H9 (cell line): ENCODE measurements around the gene CENPM. TPM values are rescaled to one million over a fixed set of nuclear protein-coding genes. Genes with fewer than 3 reads are reported as not detected.

Experiments used
- DNase-seq: peaks from one replicate; pipeline ENCODE4 v3.0.0-alpha.2; 2017
- H2AFZ ChIP-seq: one replicate; pipeline ENCODE4 v1.6.1; 2013; ENCODE audit warnings: mild to moderate bottlenecking, low read length, control low read depth, moderate library complexity
- H2AK5ac ChIP-seq: 2 replicates; pipeline ENCODE4 v1.6.1; 2013; ENCODE audit warnings: low read length, control low read depth, mixed read lengths; ENCODE audit not compliant: insufficient read length
- H2BK120ac ChIP-seq: one replicate; pipeline ENCODE4 v1.6.1; 2013; ENCODE audit warnings: low read depth, mild to moderate bottlenecking, low read length, control low read depth, inconsistent platforms; ENCODE audit not compliant: poor library complexity, severe bottlenecking
- H2BK12ac ChIP-seq: 2 replicates; pipeline ENCODE4 v1.6.1; 2013; ENCODE audit warnings: low read length, control low read depth, mixed read lengths, low read depth; ENCODE audit not compliant: insufficient read length
- H2BK15ac ChIP-seq: 2 replicates; pipeline ENCODE4 v1.6.1; 2013; ENCODE audit warnings: low read depth, low read length, control low read depth
- H2BK20ac ChIP-seq: one replicate; pipeline ENCODE4 v1.6.1; 2013; ENCODE audit warnings: low read depth, mild to moderate bottlenecking, low read length, control low read depth, inconsistent platforms; ENCODE audit not compliant: poor library complexity, severe bottlenecking
- H2BK5ac ChIP-seq: 2 replicates; pipeline ENCODE4 v1.6.1; 2013; ENCODE audit warnings: low read length, control low read depth, mixed read lengths; ENCODE audit not compliant: insufficient read length
- H3K14ac ChIP-seq: 2 replicates; pipeline ENCODE4 v1.6.1; 2013; ENCODE audit warnings: low read length, control low read depth; ENCODE audit not compliant: insufficient read depth
- H3K18ac ChIP-seq: 2 replicates; pipeline ENCODE4 v1.6.1; 2013; ENCODE audit warnings: low read depth, mild to moderate bottlenecking, mixed read lengths, low read length, control low read depth; ENCODE audit not compliant: insufficient read length
- H3K23ac ChIP-seq: 2 replicates; pipeline ENCODE4 v1.6.1; 2013; ENCODE audit warnings: low read length, control low read depth, mixed read lengths, low read depth; ENCODE audit not compliant: insufficient read length
- H3K23me2 ChIP-seq: 2 replicates; pipeline ENCODE4 v1.6.1; 2013; ENCODE audit warnings: low read depth, mild to moderate bottlenecking, mixed read lengths, low read length, control low read depth; ENCODE audit not compliant: insufficient read length, poor library complexity, severe bottlenecking
- H3K27ac ChIP-seq: 2 replicates; pipeline ENCODE4 v1.5.1; 2013; ENCODE audit warnings: low read length, control low read depth, mixed read lengths, low read depth; ENCODE audit not compliant: insufficient read length
- H3K27me3 ChIP-seq: 2 replicates; pipeline ENCODE4 v1.6.1; 2013; ENCODE audit warnings: low read length, control low read depth, inconsistent platforms; ENCODE audit not compliant: insufficient read depth
- H3K4ac ChIP-seq: 2 replicates; pipeline ENCODE4 v1.6.1; 2013; ENCODE audit warnings: low read depth, mild to moderate bottlenecking, control low read depth, inconsistent platforms, low read length, moderate library complexity
- H3K4me1 ChIP-seq: 2 replicates; pipeline ENCODE4 v1.6.1; 2013; ENCODE audit warnings: low read length, control low read depth, inconsistent platforms; ENCODE audit not compliant: insufficient read depth
- H3K4me2 ChIP-seq: 2 replicates; pipeline ENCODE4 v1.6.1; 2013; ENCODE audit warnings: low read length, control low read depth, mixed read lengths; ENCODE audit not compliant: insufficient read length, insufficient read depth
- H3K56ac ChIP-seq: 2 replicates; pipeline ENCODE4 v1.6.1; 2013; ENCODE audit warnings: low read depth, mild to moderate bottlenecking, mixed read lengths, low read length, control low read depth; ENCODE audit not compliant: insufficient read length
- H3K79me1 ChIP-seq: 2 replicates; pipeline ENCODE4 v1.6.1; 2013; ENCODE audit warnings: low read depth, mild to moderate bottlenecking, moderate library complexity, low read length, control low read depth, inconsistent platforms; ENCODE audit not compliant: insufficient read depth, poor library complexity, severe bottlenecking
- H3K79me2 ChIP-seq: 2 replicates; pipeline ENCODE4 v1.6.1; 2013; ENCODE audit warnings: low read length, control low read depth, inconsistent platforms; ENCODE audit not compliant: insufficient read depth
- H3K9ac ChIP-seq: 2 replicates; pipeline ENCODE4 v1.6.1; 2013; ENCODE audit warnings: low read length, control low read depth, mixed read lengths; ENCODE audit not compliant: insufficient read length; ENCODE audit errors: extremely low read depth
- H3K9me3 ChIP-seq: one replicate; pipeline ENCODE4 v1.6.1; 2013; ENCODE audit warnings: low read depth, low read length, inconsistent platforms; ENCODE audit not compliant: control insufficient read depth
- H3T11ph ChIP-seq: one replicate; pipeline ENCODE4 v1.6.1; 2013; ENCODE audit warnings: mild to moderate bottlenecking, low read length, control low read depth, inconsistent platforms
- H4K20me1 ChIP-seq: one replicate; pipeline ENCODE4 v1.6.1; 2013; ENCODE audit not compliant: control insufficient read depth, insufficient read length, insufficient read depth
- H4K5ac ChIP-seq: 2 replicates; pipeline ENCODE4 v1.6.1; 2013; ENCODE audit warnings: low read depth, mild to moderate bottlenecking, mixed read lengths, low read length, control low read depth; ENCODE audit not compliant: insufficient read length
- H4K8ac ChIP-seq: replicated peaks from 2 replicates; pipeline ENCODE4 v1.6.1; 2013; ENCODE audit warnings: low read length, control low read depth, mixed read lengths, low read depth; ENCODE audit not compliant: insufficient read length
- H4K91ac ChIP-seq: 2 replicates; pipeline ENCODE4 v1.6.1; 2013; ENCODE audit warnings: low read depth, mild to moderate bottlenecking, moderate library complexity, mixed read lengths, low read length, control low read depth; ENCODE audit not compliant: insufficient read length
- H3K27ac Mint-ChIP-seq, 3 experiments: 2 replicates in 2 of 3; 3 replicates in 1 of 3; pipeline ENCODE4 v1.8.0; 2020 to 2021; ENCODE audit warnings: mixed read lengths in 3 of 3, mild to moderate bottlenecking in 1 of 3, moderate library complexity in 1 of 3
- H3K27me3 Mint-ChIP-seq: 2 replicates; pipeline ENCODE4 v1.8.0; 2021; ENCODE audit warnings: low read depth, mild to moderate bottlenecking, moderate library complexity, mixed read lengths
- H3K36me3 Mint-ChIP-seq, 3 experiments: 2 replicates in 2 of 3; 3 replicates in 1 of 3; pipeline ENCODE4 v1.8.0; 2020 to 2021; ENCODE audit warnings: low read depth in 3 of 3, mixed read lengths in 3 of 3; ENCODE audit not compliant: insufficient read depth in 1 of 3
- H3K4me1 Mint-ChIP-seq, 2 experiments: 2 replicates each; pipeline ENCODE4 v1.8.0; 2020; ENCODE audit warnings: mixed read lengths in 2 of 2
- H3K4me3 Mint-ChIP-seq, 2 experiments: 2 replicates in 1 of 2; 3 replicates in 1 of 2; pipeline ENCODE4 v1.8.0; 2020 to 2021; ENCODE audit warnings: mild to moderate bottlenecking in 2 of 2, mixed read lengths in 2 of 2, moderate library complexity in 1 of 2
- H3K9me3 Mint-ChIP-seq, 2 experiments: 2 replicates in 1 of 2; 3 replicates in 1 of 2; pipeline ENCODE4 v1.8.0; 2020; ENCODE audit warnings: mild to moderate bottlenecking in 2 of 2, mixed read lengths in 2 of 2, moderate library complexity in 1 of 2
- CTCF ChIP-seq: fragments of 200-600 bp; sonication (generic); conservative IDR thresholded peaks from 3 replicates; pipeline ENCODE4 v1.8.0; 2021; ENCODE audit warnings: antibody characterized with exemption, mild to moderate bottlenecking
- WGBS: extraction: QIAGEN DNeasy Blood & Tissue Kit; methylation state at CpG from one replicate; pipeline ENCODE4 v1.1.7; 2013; ENCODE audit warnings: missing lambda C conversion rate, low lambda C conversion rate, mixed read lengths; ENCODE audit not compliant: insufficient read length; ENCODE audit errors: extremely low coverage; 5-methylcytosine and 5-hydroxymethylcytosine counted together
- total RNA-seq: library from RNA; stranded (reverse); gene quantifications from 2 replicates; pipeline ENCODE4 v1.2.1, GENCODE V29; 2021

Gene CENPM
- total RNA-seq, 1 experiment from 2014 or later: 36.5 TPM

- Histone ChIP-seq H3K9ac (no peak within 1 kb of the TSS), H3K27ac (no peak within 1 kb of the TSS), H4K5ac (no peak within 1 kb of the TSS), H3K14ac (no peak within 1 kb of the TSS), H3K4me1 (no peaks in the 10 kb centered on the region; the same call in 1 of the 2 replicates), H2BK15ac (no peak within 1 kb of the TSS), H2AK5ac (no peak within 1 kb of the TSS), H3K23ac (no peak within 1 kb of the TSS), H2BK120ac (no peak within 1 kb of the TSS), H3K79me1 (no peaks in the 10 kb centered on the region), H2BK20ac (no peak within 1 kb of the TSS), H3K27me3 (no peaks in the 10 kb centered on the region), H3K23me2 (no peaks in the 10 kb centered on the region), H3K18ac (no peak within 1 kb of the TSS), H4K20me1 (no peaks in the 10 kb centered on the region), H3T11ph (no peak within 1 kb of the TSS), H2BK5ac (no peak within 1 kb of the TSS), H3K9me3 (no peaks in the 10 kb centered on the region), H3K4ac (no peak within 1 kb of the TSS), H4K8ac (no peak within 1 kb of the TSS), H3K79me2 (no peaks in the 10 kb centered on the region), H2AFZ (no peak within 1 kb of the TSS), H3K4me2 (no peak within 1 kb of the TSS), H2BK12ac (no peak within 1 kb of the TSS), H4K91ac (no peak within 1 kb of the TSS), H3K56ac (no peak within 1 kb of the TSS)
- DNase-seq: peak; percentile 74
- TF ChIP-seq CTCF: peak; percentile 16; the same call in 2 of the 3 replicates
- H3K36me3 Mint-ChIP-seq: no peaks in the 10 kb centered on the region
- WGBS: no CpG with 5 or more reads among the region's 16 CpGs
- peak within 1 kb of the TSS in 1 of 2 experiments; percentile 36; a peak in 2 of 5 replicates for H3K4me3 Mint-ChIP-seq
- H3K4me1 Mint-ChIP-seq: peaks cover 14 to 40% of the 10 kb centered on the region in 2 experiments
- peaks cover 5% of the 10 kb centered on the region for H3K27me3 Mint-ChIP-seq
- peak within 1 kb of the TSS in 2 of 3 experiments; percentile 16 to 79; a peak in 3 of 7 replicates for H3K27ac Mint-ChIP-seq
- H3K9me3 Mint-ChIP-seq: no peaks in the 10 kb centered on the region
Observed at GRCh38 chr22:41951898-41952474, 5.0 kb upstream of the CENPM start, which contains the start of gene SMIM45. SMIM45 (plus strand) TSS chr22:41952150.
